Ishikawa (cell line): ENCODE results near the gene KSR2.

ENCODE experiments used
- CEBPB ChIP-seq: IDR thresholded peaks from 2 replicates; pipeline ENCODE4 v1.6.1; 2012
- CREB1 ChIP-seq: IDR thresholded peaks from 2 replicates; pipeline ENCODE4 v1.6.1; 2012; ENCODE audit warnings: low read depth
- EGR1 ChIP-seq: IDR thresholded peaks from 2 replicates; pipeline ENCODE4 v1.6.1; 2012
- EP300 ChIP-seq: IDR thresholded peaks from 2 replicates; pipeline ENCODE4 v1.6.1; 2012; ENCODE audit warnings: borderline replicate concordance
- FOXM1 ChIP-seq: IDR thresholded peaks from 2 replicates; pipeline ENCODE4 v1.6.1; 2012; ENCODE audit warnings: low read depth, borderline replicate concordance
- NFIC ChIP-seq: IDR thresholded peaks from 2 replicates; pipeline ENCODE4 v1.6.1; 2012
- RAD21 ChIP-seq: IDR thresholded peaks from 2 replicates; pipeline ENCODE4 v1.6.1; 2012; ENCODE audit warnings: low read depth
- TAF1 ChIP-seq: IDR thresholded peaks from 2 replicates; pipeline ENCODE4 v1.6.1; 2012; ENCODE audit warnings: low read depth, mild to moderate bottlenecking
- TCF12 ChIP-seq: IDR thresholded peaks from 2 replicates; pipeline ENCODE4 v1.6.1; 2012; ENCODE audit warnings: low read depth
- TEAD4 ChIP-seq: IDR thresholded peaks from 2 replicates; pipeline ENCODE4 v1.6.1; 2012
- YY1 ChIP-seq: IDR thresholded peaks from 2 replicates; pipeline ENCODE4 v1.6.1; 2012; ENCODE audit warnings: low read depth
- ZBTB7A ChIP-seq: IDR thresholded peaks from 2 replicates; pipeline ENCODE4 v1.6.1; 2012; ENCODE audit warnings: low read depth
- TF ChIP-seq, protein P1 (sequence below): IDR thresholded peaks from 2 replicates; pipeline ENCODE4 v1.6.1; 2012
- TF ChIP-seq, protein P2 (sequence below): IDR thresholded peaks from 2 replicates; pipeline ENCODE4 v1.6.1; 2012; ENCODE audit warnings: low read depth, mild to moderate bottlenecking
- TF ChIP-seq, protein P3 (sequence below): IDR thresholded peaks from 2 replicates; pipeline ENCODE4 v1.6.1; 2012

KSR2 gene

DNA sequence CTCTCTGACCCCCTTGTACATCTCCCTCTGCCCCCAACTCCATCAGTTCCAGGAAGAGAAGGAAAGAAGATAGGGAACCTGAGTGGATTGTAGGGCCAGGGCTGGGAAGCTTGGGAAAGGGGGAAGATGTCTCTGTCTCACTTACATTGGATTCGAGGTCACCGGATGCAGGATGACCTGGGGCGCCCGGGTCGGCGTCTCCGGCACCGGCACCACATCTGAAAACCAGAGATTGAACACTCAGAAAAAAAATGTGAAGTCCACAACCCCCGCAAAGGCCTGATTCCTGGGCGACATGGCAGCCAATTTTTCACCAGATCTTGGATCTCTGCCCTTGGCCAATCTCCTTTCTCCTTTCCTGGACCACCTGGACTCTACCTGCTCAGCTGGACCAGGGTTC lies 438.0 kb downstream of the KSR2 start:
- TF ChIP-seq RAD21 = no peak
- TF ChIP-seq EP300 = no peak
- no peak for TF ChIP-seq ZBTB7A
- no peak for TF ChIP-seq CREB1
- no peak for TF ChIP-seq FOXM1
- no peak for TF ChIP-seq CEBPB
- no peak for TF ChIP-seq TAF1
- TF ChIP-seq, protein P1, sequence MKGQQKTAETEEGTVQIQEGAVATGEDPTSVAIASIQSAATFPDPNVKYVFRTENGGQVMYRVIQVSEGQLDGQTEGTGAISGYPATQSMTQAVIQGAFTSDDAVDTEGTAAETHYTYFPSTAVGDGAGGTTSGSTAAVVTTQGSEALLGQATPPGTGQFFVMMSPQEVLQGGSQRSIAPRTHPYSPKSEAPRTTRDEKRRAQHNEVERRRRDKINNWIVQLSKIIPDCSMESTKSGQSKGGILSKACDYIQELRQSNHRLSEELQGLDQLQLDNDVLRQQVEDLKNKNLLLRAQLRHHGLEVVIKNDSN = no peak
- TF ChIP-seq, protein P2, sequence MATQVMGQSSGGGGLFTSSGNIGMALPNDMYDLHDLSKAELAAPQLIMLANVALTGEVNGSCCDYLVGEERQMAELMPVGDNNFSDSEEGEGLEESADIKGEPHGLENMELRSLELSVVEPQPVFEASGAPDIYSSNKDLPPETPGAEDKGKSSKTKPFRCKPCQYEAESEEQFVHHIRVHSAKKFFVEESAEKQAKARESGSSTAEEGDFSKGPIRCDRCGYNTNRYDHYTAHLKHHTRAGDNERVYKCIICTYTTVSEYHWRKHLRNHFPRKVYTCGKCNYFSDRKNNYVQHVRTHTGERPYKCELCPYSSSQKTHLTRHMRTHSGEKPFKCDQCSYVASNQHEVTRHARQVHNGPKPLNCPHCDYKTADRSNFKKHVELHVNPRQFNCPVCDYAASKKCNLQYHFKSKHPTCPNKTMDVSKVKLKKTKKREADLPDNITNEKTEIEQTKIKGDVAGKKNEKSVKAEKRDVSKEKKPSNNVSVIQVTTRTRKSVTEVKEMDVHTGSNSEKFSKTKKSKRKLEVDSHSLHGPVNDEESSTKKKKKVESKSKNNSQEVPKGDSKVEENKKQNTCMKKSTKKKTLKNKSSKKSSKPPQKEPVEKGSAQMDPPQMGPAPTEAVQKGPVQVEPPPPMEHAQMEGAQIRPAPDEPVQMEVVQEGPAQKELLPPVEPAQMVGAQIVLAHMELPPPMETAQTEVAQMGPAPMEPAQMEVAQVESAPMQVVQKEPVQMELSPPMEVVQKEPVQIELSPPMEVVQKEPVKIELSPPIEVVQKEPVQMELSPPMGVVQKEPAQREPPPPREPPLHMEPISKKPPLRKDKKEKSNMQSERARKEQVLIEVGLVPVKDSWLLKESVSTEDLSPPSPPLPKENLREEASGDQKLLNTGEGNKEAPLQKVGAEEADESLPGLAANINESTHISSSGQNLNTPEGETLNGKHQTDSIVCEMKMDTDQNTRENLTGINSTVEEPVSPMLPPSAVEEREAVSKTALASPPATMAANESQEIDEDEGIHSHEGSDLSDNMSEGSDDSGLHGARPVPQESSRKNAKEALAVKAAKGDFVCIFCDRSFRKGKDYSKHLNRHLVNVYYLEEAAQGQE = no peak
- TF ChIP-seq NFIC = no peak
- no peak for TF ChIP-seq EGR1
- no peak for TF ChIP-seq TCF12
- TF ChIP-seq, protein P3, sequence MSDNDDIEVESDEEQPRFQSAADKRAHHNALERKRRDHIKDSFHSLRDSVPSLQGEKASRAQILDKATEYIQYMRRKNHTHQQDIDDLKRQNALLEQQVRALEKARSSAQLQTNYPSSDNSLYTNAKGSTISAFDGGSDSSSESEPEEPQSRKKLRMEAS = no peak
- no peak for TF ChIP-seq YY1
- no peak for TF ChIP-seq TEAD4

DNA sequence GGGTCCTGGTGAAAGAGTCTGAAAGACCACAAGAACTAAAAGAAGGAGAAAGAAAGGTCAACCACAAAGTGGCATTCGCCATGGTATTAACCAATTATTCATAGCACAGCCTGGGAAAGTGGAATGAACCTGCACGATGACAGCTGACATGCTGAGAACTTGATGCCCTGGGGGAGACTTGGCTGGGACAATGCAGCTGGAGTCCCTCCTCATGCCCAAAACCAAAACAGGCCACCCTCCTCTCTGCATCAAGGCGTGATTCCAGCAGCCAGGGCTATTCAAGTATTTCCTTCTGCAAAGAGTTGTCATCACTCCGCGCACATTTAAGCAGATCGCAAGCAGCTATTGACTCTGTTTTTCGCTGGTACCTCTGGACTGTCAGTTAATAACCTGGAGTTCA lies 440.3 kb downstream of the KSR2 start:
- TF ChIP-seq TEAD4 (no peak), TAF1 (no peak), NFIC (no peak), CEBPB (no peak), TCF12 (no peak), FOXM1 (no peak), EGR1 (no peak), ZBTB7A (no peak), YY1 (no peak), CREB1 (no peak), EP300 (no peak), RAD21 (no peak)
- TF ChIP-seq, protein P3 = no peak
- TF ChIP-seq, protein P1 = no peak
- TF ChIP-seq, protein P2 = no peak

DNA sequence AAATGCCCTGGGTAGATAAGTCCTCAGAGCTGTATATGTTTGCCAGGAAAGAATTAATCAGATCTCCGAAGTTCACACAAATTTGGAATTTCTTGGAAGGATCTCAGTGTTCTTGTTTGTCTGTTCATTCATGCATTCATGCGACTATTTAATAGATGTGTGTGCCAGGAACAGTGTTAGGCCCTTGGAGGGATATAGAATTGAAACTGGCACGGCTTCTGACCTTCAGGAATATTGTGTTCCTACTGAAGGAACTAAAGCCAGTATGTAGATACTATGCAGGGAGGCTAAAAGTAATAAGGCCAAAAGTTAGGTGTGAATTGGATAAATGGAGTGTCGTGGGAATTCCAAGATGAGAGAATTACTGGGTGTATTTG lies 441.3 kb downstream of the KSR2 start:
- no peak for TF ChIP-seq TEAD4
- TF ChIP-seq CEBPB = no peak
- TF ChIP-seq YY1 = no peak
- TF ChIP-seq, protein P3 = no peak
- TF ChIP-seq NFIC = no peak

DNA sequence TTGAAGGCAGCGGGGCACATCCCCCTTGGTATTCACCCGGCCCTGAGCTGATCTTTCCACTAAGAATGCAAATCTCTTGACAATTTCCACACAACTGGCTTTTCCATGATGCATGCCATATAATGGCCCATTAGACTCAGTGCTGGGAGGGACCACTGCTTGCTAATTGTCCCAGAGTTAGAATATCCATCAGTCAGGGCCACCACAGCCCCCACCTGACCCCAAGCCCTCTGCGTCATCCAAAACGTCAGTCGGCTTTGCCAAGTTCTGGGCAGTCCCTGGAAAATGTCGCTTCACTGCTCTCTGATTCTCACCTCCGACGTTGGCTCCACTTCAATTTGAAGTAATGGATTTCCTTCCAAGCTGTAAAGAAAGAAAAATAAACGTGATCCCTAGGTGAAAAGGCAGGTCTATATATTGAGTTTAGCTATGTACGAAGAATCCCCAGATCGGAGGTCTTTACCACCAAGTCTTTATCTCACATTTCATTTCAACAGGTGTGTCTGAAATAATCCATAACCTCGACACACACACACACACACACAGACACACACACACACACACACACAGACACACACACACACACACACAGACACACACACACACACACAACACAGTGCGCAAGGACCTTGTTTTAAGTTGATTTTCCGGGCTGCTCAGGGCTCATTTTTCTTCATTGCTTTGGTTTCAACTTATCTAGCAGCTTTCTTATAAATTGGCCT lies 441.9 kb downstream of the KSR2 start:
- TF ChIP-seq FOXM1 (no peak), TCF12 (no peak), ZBTB7A (no peak), EP300 (no peak), CEBPB (no peak), CREB1 (no peak), RAD21 (no peak), EGR1 (no peak), NFIC (no peak), TEAD4 (no peak), YY1 (no peak), TAF1 (no peak)
- TF ChIP-seq, protein P2 = no peak
- TF ChIP-seq, protein P3 = no peak
- TF ChIP-seq, protein P1 = no peak
